ENCODE data around the gene LRGUK. TPM values are rescaled to one million over a fixed set of nuclear protein-coding genes. Genes with fewer than 3 reads are reported as not detected.
"Not testable (repeated sequence)": the region's sequence is repeated elsewhere in the genome, so short reads cannot be mapped to it uniquely, and the experiment has no call there.

The LRGUK gene
- total RNA-seq, 2 experiments from 2014 or later: 0.17 to 0.39 TPM

DNA sequence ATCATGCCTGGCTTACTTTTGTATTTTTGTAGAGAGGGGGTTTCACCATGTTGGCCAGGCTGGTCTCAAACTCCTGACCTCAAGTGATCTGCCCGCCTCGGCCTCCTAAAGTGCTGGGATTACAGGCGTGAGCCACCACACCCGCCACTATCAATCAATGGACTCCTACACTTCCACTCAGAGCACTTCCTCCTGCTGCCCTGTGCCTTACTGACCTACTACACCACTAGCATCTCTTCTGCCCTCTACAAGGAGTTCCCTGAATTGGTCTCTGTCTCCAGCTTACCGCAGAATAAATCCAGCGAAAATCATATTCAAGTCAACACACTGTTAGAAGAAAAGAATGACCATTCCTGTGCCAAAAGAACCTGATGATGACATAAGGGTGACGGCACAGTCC is 168.8 kb downstream of the LRGUK start:
- POLR2A ChIA-PET; DNase-seq; H3K9me3 Mint-ChIP-seq; H3K27me3 Mint-ChIP-seq; H3K4me3 Mint-ChIP-seq; H3K27ac Mint-ChIP-seq; H3K4me1 Mint-ChIP-seq; ATAC-seq (ENCODE audit: low read depth): not testable (repeated sequence)
- H3K36me3 Mint-ChIP-seq: peaks cover 21% of the 10 kb centered on the region

GRCh38 chr7:134297489-134297888 is 170.3 kb downstream of the LRGUK start:
- no peak for ATAC-seq (ENCODE audit: low read depth)
- no peak overlapping the region for H3K27ac Mint-ChIP-seq
- no peaks in the 10 kb centered on the region for H3K9me3 Mint-ChIP-seq
- H3K4me3 Mint-ChIP-seq: no peak overlapping the region
- POLR2A ChIA-PET: no interaction called here
- DNase-seq: no peak
- peaks cover 21% of the 10 kb centered on the region for H3K36me3 Mint-ChIP-seq
- no peaks in the 10 kb centered on the region for H3K4me1 Mint-ChIP-seq
- no peaks in the 10 kb centered on the region for H3K27me3 Mint-ChIP-seq

DNA sequence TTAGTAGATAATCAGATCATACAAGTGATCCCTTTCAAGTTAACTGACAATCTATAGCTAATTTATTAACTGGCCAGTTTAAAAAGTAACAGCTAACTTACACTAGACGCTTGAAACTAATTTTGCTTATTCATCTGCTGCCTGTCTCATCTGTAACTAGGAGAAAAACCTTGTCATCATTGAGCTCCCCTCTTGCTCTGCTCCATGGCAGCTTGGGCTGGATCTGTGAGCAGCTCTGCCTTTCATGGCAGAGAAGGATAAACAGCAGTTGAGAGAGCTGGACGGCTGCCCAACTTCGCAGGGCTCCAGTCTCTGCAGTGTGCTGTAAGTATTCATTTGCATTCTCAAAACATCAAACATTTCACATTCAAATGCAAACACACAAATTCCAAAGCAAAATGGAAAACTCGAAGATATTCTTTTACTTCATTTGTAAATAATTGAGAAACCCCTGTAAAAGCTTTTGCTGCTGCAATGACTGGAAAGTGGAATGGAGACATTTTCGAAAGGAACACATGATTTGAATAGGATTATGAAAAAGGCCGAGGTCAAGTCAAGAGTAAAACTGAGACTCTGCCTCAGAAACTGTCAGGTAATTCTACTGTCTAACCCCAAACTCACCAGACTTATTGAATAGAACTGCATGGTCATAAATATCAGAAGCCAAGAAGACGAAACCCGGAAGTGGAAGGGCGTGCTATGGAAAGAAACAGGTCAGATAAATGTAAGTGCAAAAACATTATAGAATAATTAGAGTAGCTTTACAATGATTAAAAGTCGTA is 172.0 kb downstream of the LRGUK start:
- no peaks in the 10 kb centered on the region for H3K4me1 Mint-ChIP-seq
- H3K9me3 Mint-ChIP-seq: no peaks in the 10 kb centered on the region
- no peak overlapping the region for H3K4me3 Mint-ChIP-seq
- DNase-seq (no peak), ATAC-seq (ENCODE audit: low read depth) (no peak)
- peaks cover 21% of the 10 kb centered on the region for H3K36me3 Mint-ChIP-seq
- H3K27ac Mint-ChIP-seq: no peak overlapping the region
- H3K27me3 Mint-ChIP-seq: no peaks in the 10 kb centered on the region
- POLR2A ChIA-PET: no interaction called here

GRCh38 chr7:134300988-134301387 is 173.8 kb downstream of the LRGUK start:
- Mint-ChIP-seq H3K4me3 (no peak overlapping the region), H3K9me3 (no peaks in the 10 kb centered on the region), H3K27me3 (no peaks in the 10 kb centered on the region), H3K36me3 (peaks cover 18% of the 10 kb centered on the region), H3K4me1 (no peaks in the 10 kb centered on the region), H3K27ac (no peak overlapping the region)
- DNase-seq (no peak), ATAC-seq (ENCODE audit: low read depth) (no peak)
- POLR2A ChIA-PET: no interaction called here

DNA sequence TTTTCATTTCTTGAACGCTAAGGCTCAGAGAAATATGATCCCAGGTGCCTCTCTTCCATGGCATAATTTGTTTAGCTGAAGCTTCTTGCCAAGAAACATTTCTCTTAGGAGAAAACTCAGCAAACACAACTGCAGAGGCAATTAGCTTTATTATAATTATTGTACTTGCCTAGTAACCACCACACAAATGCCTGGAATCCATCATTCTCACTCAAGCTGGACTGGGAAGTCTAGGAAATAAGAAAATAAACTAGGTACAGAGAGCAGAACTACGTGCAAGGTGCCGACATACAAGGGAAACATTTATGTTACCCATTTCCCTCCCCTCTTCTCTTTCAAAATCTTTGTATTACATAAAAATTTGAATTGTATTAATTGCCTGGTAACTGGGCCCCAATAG is 174.5 kb downstream of the LRGUK start:
- ATAC-seq (ENCODE audit: low read depth) (no peak), DNase-seq (no peak)
- POLR2A ChIA-PET: no interaction called here
- Mint-ChIP-seq H3K9me3 (no peaks in the 10 kb centered on the region), H3K27me3 (no peaks in the 10 kb centered on the region), H3K4me1 (no peaks in the 10 kb centered on the region), H3K4me3 (no peak overlapping the region), H3K36me3 (peaks cover 18% of the 10 kb centered on the region), H3K27ac (no peak overlapping the region)

DNA sequence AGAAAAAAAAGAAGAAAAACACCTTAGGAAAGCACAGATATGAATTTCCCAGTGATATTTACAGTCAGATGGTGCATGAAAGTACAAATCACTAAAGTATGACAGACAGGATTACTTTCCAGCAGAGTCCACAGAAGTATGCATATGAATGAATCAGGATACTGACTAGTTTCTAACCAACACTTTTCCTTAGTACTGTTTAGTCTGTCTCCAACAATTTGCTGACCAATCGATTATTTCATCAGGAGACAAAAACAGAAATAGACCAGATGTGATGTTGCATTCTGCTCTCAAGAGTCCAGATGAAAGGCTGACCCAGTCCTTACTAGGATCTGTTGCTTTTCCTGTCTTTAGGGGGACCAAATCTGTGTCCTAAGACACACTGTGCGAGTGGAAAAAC is 175.0 kb downstream of the LRGUK start:
- Mint-ChIP-seq H3K4me3 (no peak overlapping the region), H3K4me1 (no peaks in the 10 kb centered on the region), H3K36me3 (peaks cover 18% of the 10 kb centered on the region), H3K27ac (no peak overlapping the region), H3K27me3 (no peaks in the 10 kb centered on the region), H3K9me3 (no peaks in the 10 kb centered on the region)
- ATAC-seq (ENCODE audit: low read depth): no peak
- POLR2A ChIA-PET: no interaction called here
- no peak for DNase-seq

DNA sequence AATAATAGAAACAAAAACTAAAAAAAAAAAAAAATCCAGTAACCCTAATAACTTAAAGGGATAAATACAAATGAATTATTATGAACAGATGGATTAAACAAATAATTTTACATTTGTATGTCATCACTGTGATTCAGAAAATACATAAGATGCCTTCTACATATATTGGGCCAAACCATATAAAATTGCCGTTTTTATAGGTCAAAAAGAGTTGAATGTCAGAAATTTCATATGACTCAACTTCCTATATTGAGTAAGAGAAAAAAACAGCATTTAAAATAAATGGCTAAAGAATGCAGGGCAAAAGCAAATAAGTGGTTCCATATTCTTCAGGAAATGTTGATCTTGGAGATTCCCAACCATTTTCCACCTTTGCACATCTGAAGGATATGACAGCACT is 180.2 kb downstream of the LRGUK start:
- H3K27ac Mint-ChIP-seq: no peak overlapping the region
- no peak overlapping the region for H3K4me3 Mint-ChIP-seq
- no peak for DNase-seq
- ATAC-seq (ENCODE audit: low read depth): no peak
- POLR2A ChIA-PET: no interaction called here
- H3K9me3 Mint-ChIP-seq: no peaks in the 10 kb centered on the region
- no peaks in the 10 kb centered on the region for H3K27me3 Mint-ChIP-seq
- H3K36me3 Mint-ChIP-seq: peaks cover 16% of the 10 kb centered on the region
- H3K4me1 Mint-ChIP-seq: peaks cover 10% of the 10 kb centered on the region

- no peaks in the 10 kb centered on the region for H3K9me3 Mint-ChIP-seq
- ATAC-seq (ENCODE audit: low read depth): no peak
- H3K27me3 Mint-ChIP-seq: no peaks in the 10 kb centered on the region
- DNase-seq: no peak
- no peak overlapping the region for H3K27ac Mint-ChIP-seq
- peaks cover 10% of the 10 kb centered on the region for H3K4me1 Mint-ChIP-seq
- no peak overlapping the region for H3K4me3 Mint-ChIP-seq
- POLR2A ChIA-PET: no interaction called here
- H3K36me3 Mint-ChIP-seq: peaks cover 17% of the 10 kb centered on the region
These were observed 181.4 kb downstream of the LRGUK start for GRCh38 chr7:134308548-134308947.

DNA sequence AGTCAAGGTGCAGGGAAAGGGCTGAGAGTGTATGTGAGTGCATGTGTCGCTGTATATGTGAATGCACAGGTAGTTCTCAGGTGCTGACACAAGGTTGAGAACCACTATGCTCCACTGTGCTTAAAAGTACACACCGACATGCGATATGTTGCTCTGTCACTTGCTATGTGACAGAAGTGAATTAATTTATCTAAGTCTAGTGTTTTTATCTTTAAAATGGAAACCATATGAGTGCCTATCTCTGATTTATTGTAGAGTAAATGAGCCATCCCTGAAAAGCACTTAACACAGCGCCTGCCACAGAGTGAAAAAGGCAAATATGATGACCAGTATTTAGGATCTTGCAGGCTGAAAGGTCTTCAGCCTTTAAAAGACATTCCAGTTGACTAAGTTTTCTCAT is 184.7 kb downstream of the LRGUK start:
- H3K4me3 Mint-ChIP-seq: no peak overlapping the region
- peaks cover 7% of the 10 kb centered on the region for H3K36me3 Mint-ChIP-seq
- POLR2A ChIA-PET: no interaction called here
- ATAC-seq (ENCODE audit: low read depth): no peak
- no peak for DNase-seq
- peaks cover 17% of the 10 kb centered on the region for H3K4me1 Mint-ChIP-seq
- H3K27me3 Mint-ChIP-seq: no peaks in the 10 kb centered on the region
- H3K9me3 Mint-ChIP-seq: no peaks in the 10 kb centered on the region
- H3K27ac Mint-ChIP-seq: no peak overlapping the region

DNA sequence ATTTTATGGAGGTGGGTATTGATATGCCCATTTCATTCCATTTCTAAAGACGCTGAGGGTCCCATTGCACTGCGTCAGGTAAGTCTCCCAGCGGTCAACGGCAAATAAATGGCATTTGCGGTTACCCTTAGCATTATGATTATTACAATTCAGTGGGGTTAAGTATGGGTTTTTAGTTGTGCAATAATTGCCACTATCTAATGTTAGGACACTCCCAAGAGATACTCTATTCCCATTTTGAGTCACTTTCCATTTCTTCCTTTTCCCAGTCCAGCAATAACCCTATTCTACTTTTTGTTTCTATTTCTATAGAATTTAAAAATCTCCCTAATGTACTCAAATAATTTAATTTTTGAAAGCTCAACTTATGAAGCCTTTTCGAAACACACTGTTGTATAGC is 185.6 kb downstream of the LRGUK start:
- POLR2A ChIA-PET: no interaction called here
- no peak overlapping the region for H3K4me3 Mint-ChIP-seq
- H3K36me3 Mint-ChIP-seq: peaks cover 7% of the 10 kb centered on the region
- H3K4me1 Mint-ChIP-seq: peaks cover 21% of the 10 kb centered on the region
- ATAC-seq (ENCODE audit: low read depth): no peak
- H3K27me3 Mint-ChIP-seq: no peaks in the 10 kb centered on the region
- H3K9me3 Mint-ChIP-seq: no peaks in the 10 kb centered on the region
- no peak for DNase-seq
- H3K27ac Mint-ChIP-seq: no peak overlapping the region

DNA sequence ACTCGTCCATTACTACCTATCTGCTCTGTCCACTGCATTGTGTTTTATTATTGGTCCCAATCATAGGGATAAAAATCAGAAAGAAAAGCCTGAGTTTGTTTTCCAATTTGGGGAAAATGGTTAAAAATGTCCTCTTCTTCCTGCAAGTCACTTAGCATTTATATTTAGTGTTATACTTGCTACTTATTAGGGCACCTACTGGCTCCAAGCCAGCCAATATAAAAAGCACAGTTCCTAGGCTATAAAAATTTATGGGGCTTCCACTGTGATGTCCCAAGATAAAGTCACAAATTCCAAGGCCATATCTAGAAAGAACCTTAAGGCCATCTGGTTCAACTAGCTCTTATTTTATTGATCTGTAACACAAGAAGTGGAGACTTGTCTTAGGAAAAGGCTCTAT is 186.4 kb downstream of the LRGUK start:
- H3K27me3 Mint-ChIP-seq: no peaks in the 10 kb centered on the region
- peaks cover 4% of the 10 kb centered on the region for H3K36me3 Mint-ChIP-seq
- DNase-seq: no peak
- no peak overlapping the region for H3K4me3 Mint-ChIP-seq
- no peak for ATAC-seq (ENCODE audit: low read depth)
- POLR2A ChIA-PET: no interaction called here
- no peaks in the 10 kb centered on the region for H3K9me3 Mint-ChIP-seq
- peaks cover 21% of the 10 kb centered on the region for H3K4me1 Mint-ChIP-seq
- H3K27ac Mint-ChIP-seq: no peak overlapping the region

Other genes with a start within 250 kb of the LRGUK start
- 10 to 100 TPM; 13.3 to 13.8 TPM for gene SLC35B4, start 189.6 kb downstream of the LRGUK start, total RNA-seq

All from activated naive CD8-positive, alpha-beta T cell treated with anti-CD3 and anti-CD28 coated beads, Interleukin-2, amount 10 ng/mL, durations not matched to agents 7 days and 5 days (primary cell).